CD14-positive monocyte (primary cell): ENCODE data around the gene FOXC1. TPM values are rescaled to one million over a fixed set of nuclear protein-coding genes. Genes with fewer than 3 reads are reported as not detected.
A peak's percentile ranks its signal among the peaks of the same experiment; 100 is the strongest.

ENCODE experiments used
- DNase-seq, 3 donors: peaks; one replicate each; pipeline ENCODE4 v3.0.0-alpha.2; 2011 to 2022
- H2AFZ ChIP-seq: 2 replicates; pipeline ENCODE4 v1.6.0; 2012; ENCODE audit warnings: mild to moderate bottlenecking, low read depth, low read length, inconsistent platforms; ENCODE audit not compliant: insufficient read depth, poor library complexity, severe bottlenecking
- H3K27ac ChIP-seq, 2 donors: 1 replicate in 1 of 2; 2 replicates in 1 of 2; pipeline ENCODE4 v1.5.1; 2012 to 2013; ENCODE audit warnings: low read length in 2 of 2, control low read depth in 1 of 2, inconsistent platforms in 1 of 2, low read depth in 1 of 2, mild to moderate bottlenecking in 1 of 2
- H3K27me3 ChIP-seq, 2 donors: one replicate each; pipeline versions ENCODE4 v1.6.0 to v1.6.1; 2011 to 2013; ENCODE audit warnings: low read length in 2 of 2; ENCODE audit not compliant: control insufficient read depth in 2 of 2, insufficient read depth in 2 of 2
- H3K36me3 ChIP-seq, 2 donors: replicated peaks in 1 of 2; 1 replicate in 1 of 2; 2 replicates in 1 of 2; pipeline versions ENCODE4 v1.5.1 to v1.6.1; 2012 to 2013; ENCODE audit warnings: low read length in 2 of 2, control low read depth in 1 of 2, inconsistent platforms in 1 of 2, mild to moderate bottlenecking in 1 of 2; ENCODE audit not compliant: insufficient read depth in 2 of 2, control insufficient read depth in 1 of 2
- H3K4me1 ChIP-seq, 2 donors: 1 replicate in 1 of 2; 2 replicates in 1 of 2; pipeline versions ENCODE4 v1.5.1 to v1.6.1; 2012 to 2013; ENCODE audit warnings: low read length in 2 of 2, control low read depth in 1 of 2, inconsistent platforms in 1 of 2, mild to moderate bottlenecking in 1 of 2, moderate library complexity in 1 of 2; ENCODE audit not compliant: insufficient read depth in 2 of 2, control insufficient read depth in 1 of 2
- H3K4me2 ChIP-seq: replicated peaks from 2 replicates; pipeline ENCODE3; 2012; ENCODE audit warnings: low read length, moderate library complexity, mild to moderate bottlenecking; ENCODE audit not compliant: poor library complexity, severe bottlenecking; ENCODE audit errors: extremely low read depth
- H3K4me3 ChIP-seq, 3 experiments: fragments of 200-600 bp in 1 of 3; sonication (generic) in 1 of 3; replicated peaks in 1 of 3; 1 replicate in 2 of 3; 2 replicates in 1 of 3; pipeline ENCODE4 v1.5.1; 2011 to 2013; ENCODE audit warnings: low read length in 3 of 3, mild to moderate bottlenecking in 3 of 3, control low read depth in 2 of 3, low read depth in 2 of 3, inconsistent platforms in 1 of 3, moderate library complexity in 1 of 3
- H3K79me2 ChIP-seq: 2 replicates; pipeline ENCODE4 v1.6.0; 2012; ENCODE audit warnings: mild to moderate bottlenecking, control low read depth, inconsistent platforms, low read length, moderate library complexity; ENCODE audit not compliant: insufficient read depth
- H3K9ac ChIP-seq: 2 replicates; pipeline ENCODE4 v1.6.0; 2017; ENCODE audit warnings: low read length, mild to moderate bottlenecking; ENCODE audit not compliant: insufficient read depth, poor library complexity, severe bottlenecking
- H3K9me3 ChIP-seq, 2 donors: replicated peaks in 1 of 2; 1 replicate in 1 of 2; 2 replicates in 1 of 2; pipeline versions ENCODE4 v1.5.1 to v1.6.1; 2012 to 2013; ENCODE audit warnings: low read length in 2 of 2, control low read depth in 1 of 2; ENCODE audit not compliant: control insufficient read depth in 1 of 2, insufficient read depth in 1 of 2
- H4K20me1 ChIP-seq: 2 replicates; pipeline ENCODE4 v1.6.0; 2012; ENCODE audit warnings: mild to moderate bottlenecking, low read length, control low read depth, moderate library complexity; ENCODE audit not compliant: insufficient read depth
- H3K27ac Mint-ChIP-seq, 7 donors: one replicate each; pipeline ENCODE4 v1.8.0; 2020; ENCODE audit warnings: mild to moderate bottlenecking in 7 of 7, mixed read lengths in 7 of 7, moderate library complexity in 6 of 7, inconsistent platforms in 2 of 7
- H3K27me3 Mint-ChIP-seq, 3 donors: one replicate each; pipeline ENCODE4 v1.8.0; 2021 to 2022; ENCODE audit warnings: low read depth in 3 of 3, mild to moderate bottlenecking in 3 of 3, mixed read lengths in 3 of 3, moderate library complexity in 3 of 3, inconsistent platforms in 1 of 3
- H3K36me3 Mint-ChIP-seq, 2 donors: one replicate each; pipeline ENCODE4 v1.8.0; 2020; ENCODE audit warnings: mixed read lengths in 2 of 2, inconsistent platforms in 1 of 2, mild to moderate bottlenecking in 1 of 2
- H3K4me1 Mint-ChIP-seq: one replicate; pipeline ENCODE4 v1.8.0; 2020; ENCODE audit warnings: mild to moderate bottlenecking, mixed read lengths
- H3K4me3 Mint-ChIP-seq, 2 donors: one replicate each; pipeline ENCODE4 v1.8.0; 2020; ENCODE audit warnings: mild to moderate bottlenecking in 2 of 2, mixed read lengths in 2 of 2, moderate library complexity in 1 of 2
- H3K9me3 Mint-ChIP-seq, 7 donors: one replicate each; pipeline ENCODE4 v1.8.0; 2020 to 2022; ENCODE audit warnings: mixed read lengths in 7 of 7, mild to moderate bottlenecking in 6 of 7, moderate library complexity in 6 of 7, inconsistent platforms in 2 of 7
- WGBS: methylation state at CpG from one replicate; pipeline ENCODE4 v1.1.5; 2013; ENCODE audit warnings: missing lambda C conversion rate; ENCODE audit not compliant: insufficient coverage; 5-methylcytosine and 5-hydroxymethylcytosine counted together
- intact Hi-C, 2 donors: fragments of 100-400 bp; cut with micrococcal nuclease; formaldehyde crosslinking; loops; one replicate each; pipeline versions ENCODE4 v1.15.0 to v1.15.1; 2023
- polyA plus RNA-seq, 3 donors: library from polyadenylated mRNA; depleted of rRNA in 1 of 3; unstranded in 2 of 3; stranded (reverse) in 1 of 3; fragments of 300-500 nt in 2 of 3; fragments of >200 nt in 1 of 3; fragmentation: Illumina TruSeq in 2 of 3; gene quantifications; 1 replicate in 2 of 3; 2 replicates in 1 of 3; pipeline ENCODE4 v1.2.3, GENCODE V29; 2012 to 2021
- TF ChIP-seq, protein P1 (sequence below): fragments of 200-600 bp; IDR thresholded peaks from one replicate; pipeline ENCODE4 v1.8.0; 2022; ENCODE audit warnings: antibody characterized with exemption, mild to moderate bottlenecking

Gene FOXC1
- polyA plus RNA-seq, 3 donors = 0.36 TPM; not detected in 2

DNA sequence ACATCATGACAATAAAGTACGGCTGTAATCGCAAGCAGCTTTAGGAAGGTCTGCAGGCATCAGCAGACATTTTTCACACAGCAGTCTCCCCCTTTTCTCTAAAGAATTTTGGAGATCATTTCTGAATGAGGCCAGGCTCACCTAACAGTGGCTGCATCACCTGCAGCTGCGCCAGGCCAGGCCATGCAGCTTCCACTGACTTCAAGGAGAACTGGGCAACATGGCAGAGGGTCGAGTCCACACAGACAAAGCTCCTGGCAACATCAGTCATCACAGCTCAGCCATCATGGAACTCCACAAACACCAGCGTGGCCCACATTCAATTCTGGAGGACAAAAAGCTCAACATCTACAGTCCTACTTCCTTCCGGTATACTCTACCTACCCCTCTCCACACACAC lies 17.8 kb upstream of the FOXC1 start:
- 89% methylated on average over 4 of the region's 6 CpGs for WGBS
- H3K4me3 Mint-ChIP-seq = no peak overlapping the region
- Histone ChIP-seq H4K20me1 (no peaks in the 10 kb centered on the region), H3K4me1 (peaks cover 5 to 7% of the 10 kb centered on the region in 2 donors), H3K79me2 (no peaks in the 10 kb centered on the region), H3K9ac (no peak overlapping the region), H3K4me2 (no peak overlapping the region), H3K27me3 (peaks cover 0 to 31% of the 10 kb centered on the region in 2 donors), H3K4me3 (no peak overlapping the region), H3K9me3 (no peaks in the 10 kb centered on the region), H3K27ac (no peak overlapping the region), H3K36me3 (no peaks in the 10 kb centered on the region), H2AFZ (no peak overlapping the region)
- H3K27me3 Mint-ChIP-seq = peaks cover 15 to 44% (median 22%) of the 10 kb centered on the region in 3 donors
- TF ChIP-seq, protein P1, sequence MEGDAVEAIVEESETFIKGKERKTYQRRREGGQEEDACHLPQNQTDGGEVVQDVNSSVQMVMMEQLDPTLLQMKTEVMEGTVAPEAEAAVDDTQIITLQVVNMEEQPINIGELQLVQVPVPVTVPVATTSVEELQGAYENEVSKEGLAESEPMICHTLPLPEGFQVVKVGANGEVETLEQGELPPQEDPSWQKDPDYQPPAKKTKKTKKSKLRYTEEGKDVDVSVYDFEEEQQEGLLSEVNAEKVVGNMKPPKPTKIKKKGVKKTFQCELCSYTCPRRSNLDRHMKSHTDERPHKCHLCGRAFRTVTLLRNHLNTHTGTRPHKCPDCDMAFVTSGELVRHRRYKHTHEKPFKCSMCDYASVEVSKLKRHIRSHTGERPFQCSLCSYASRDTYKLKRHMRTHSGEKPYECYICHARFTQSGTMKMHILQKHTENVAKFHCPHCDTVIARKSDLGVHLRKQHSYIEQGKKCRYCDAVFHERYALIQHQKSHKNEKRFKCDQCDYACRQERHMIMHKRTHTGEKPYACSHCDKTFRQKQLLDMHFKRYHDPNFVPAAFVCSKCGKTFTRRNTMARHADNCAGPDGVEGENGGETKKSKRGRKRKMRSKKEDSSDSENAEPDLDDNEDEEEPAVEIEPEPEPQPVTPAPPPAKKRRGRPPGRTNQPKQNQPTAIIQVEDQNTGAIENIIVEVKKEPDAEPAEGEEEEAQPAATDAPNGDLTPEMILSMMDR = no peak
- intact Hi-C loops = loop anchor here in 1 of 2 donors (10.0 kb wide), 1 partner anchor 1173 kb away; the partner anchor contains the start of gene WRNIP1
- H3K9me3 Mint-ChIP-seq = peaks cover 0 to 4% (median 0%) of the 10 kb centered on the region in 7 donors
- no peaks in the 10 kb centered on the region for H3K36me3 Mint-ChIP-seq
- H3K4me1 Mint-ChIP-seq = peaks cover 6% of the 10 kb centered on the region
- no peak overlapping the region for H3K27ac Mint-ChIP-seq
- no peak for DNase-seq

DNA sequence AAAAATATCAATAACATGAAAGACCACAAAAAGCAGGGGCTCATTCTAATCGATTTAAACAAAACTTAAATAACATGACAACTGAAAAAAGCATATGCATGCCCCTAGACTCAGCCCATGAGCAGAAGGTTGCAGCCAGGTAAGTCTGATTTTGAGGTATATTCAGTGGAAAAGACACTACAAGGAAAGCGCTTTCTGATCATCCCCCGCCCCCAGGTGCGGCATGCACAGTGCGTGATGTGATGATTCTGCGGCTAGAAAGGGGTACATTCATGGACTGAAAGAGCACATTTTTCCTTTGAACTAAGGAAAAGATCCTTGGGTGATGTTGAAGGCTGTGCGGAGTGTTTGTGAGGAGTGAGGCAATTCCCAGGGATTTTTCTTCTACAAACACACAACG lies 16.9 kb upstream of the FOXC1 start:
- intact Hi-C loops = loop anchor here in 1 of 2 donors (10.0 kb wide), 1 partner anchor 1172 kb away; the partner anchor contains the start of gene WRNIP1
- H3K27ac Mint-ChIP-seq = no peak overlapping the region
- Histone ChIP-seq H3K4me3 (no peak overlapping the region), H3K79me2 (no peaks in the 10 kb centered on the region), H2AFZ (no peak overlapping the region), H3K4me2 (no peak overlapping the region), H3K4me1 (peaks cover 5 to 7% of the 10 kb centered on the region in 2 donors), H3K27me3 (peaks cover 0 to 38% of the 10 kb centered on the region in 2 donors), H3K9me3 (no peaks in the 10 kb centered on the region), H3K9ac (no peak overlapping the region), H3K36me3 (no peaks in the 10 kb centered on the region), H4K20me1 (no peaks in the 10 kb centered on the region), H3K27ac (no peak overlapping the region)
- WGBS = 100% methylated on average over 5 of the region's 8 CpGs
- peaks cover 23 to 52% (median 28%) of the 10 kb centered on the region in 3 donors for H3K27me3 Mint-ChIP-seq
- peak overlapping the region in 1 of 2 donors; percentile 55 for H3K4me3 Mint-ChIP-seq
- DNase-seq = no peak
- peaks cover 6% of the 10 kb centered on the region for H3K4me1 Mint-ChIP-seq
- H3K9me3 Mint-ChIP-seq = peaks cover 0 to 4% (median 0%) of the 10 kb centered on the region in 7 donors
- no peaks in the 10 kb centered on the region for H3K36me3 Mint-ChIP-seq
- TF ChIP-seq, protein P1 = no peak
